NCI-H1694 treated with DMSO at 0.1 percent for 48 hours (cell line): ENCODE measurements around the gene ASB3.
"Not testable (repeated sequence)": the region's sequence is repeated elsewhere in the genome, so short reads cannot be mapped to it uniquely, and the experiment has no call there.

Experiments used
- DNase-seq: peaks from one replicate; lab custom pipeline; 2025; lab: John Stamatoyannopoulos, UW

The ASB3 gene

DNA sequence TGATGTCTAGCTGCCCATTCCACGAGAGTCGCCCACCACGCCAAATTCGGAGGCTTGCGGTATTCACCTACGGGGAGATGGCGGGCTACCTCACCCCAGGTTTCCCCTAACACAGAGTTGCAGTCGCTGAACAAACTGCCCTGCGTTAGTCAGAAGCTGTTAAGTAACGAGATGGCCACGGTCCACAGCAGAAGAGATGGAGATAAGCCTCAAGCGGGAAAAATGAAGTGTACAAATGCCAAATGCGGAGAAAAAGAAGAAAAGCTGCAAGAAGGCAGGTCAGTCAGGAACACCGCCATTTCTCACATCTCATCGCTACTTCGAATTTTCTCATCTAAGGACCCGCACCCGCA lies 425 bp downstream of the ASB3 start:
- peak; percentile 43 for DNase-seq

- no peak for DNase-seq
These were observed 1.4 kb downstream of the ASB3 start for GRCh38 chr2:53785366-53785765.

- DNase-seq, result no peak
These were observed 2.3 kb downstream of the ASB3 start for GRCh38 chr2:53784436-53784835.

DNA sequence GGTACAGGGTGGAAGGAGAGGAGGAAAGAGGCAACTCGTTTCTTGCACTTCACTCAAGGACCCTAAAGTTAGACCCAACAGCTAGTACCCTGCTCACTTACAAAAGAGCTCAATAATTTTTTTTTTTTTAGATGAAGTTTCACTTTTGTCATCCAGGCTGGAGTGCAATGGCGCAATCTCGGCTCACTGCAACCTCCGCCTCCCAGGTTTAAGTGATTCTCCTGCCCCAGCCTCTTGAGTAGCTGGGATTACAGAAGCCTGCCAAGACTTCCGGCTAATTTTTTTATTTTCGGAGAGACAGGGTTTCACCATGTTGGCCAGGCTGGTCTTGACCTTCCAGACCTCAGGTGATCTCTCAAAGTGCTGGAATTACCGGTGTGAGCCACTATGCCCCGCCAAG lies 4.1 kb downstream of the ASB3 start:
- DNase-seq, result no peak

DNA sequence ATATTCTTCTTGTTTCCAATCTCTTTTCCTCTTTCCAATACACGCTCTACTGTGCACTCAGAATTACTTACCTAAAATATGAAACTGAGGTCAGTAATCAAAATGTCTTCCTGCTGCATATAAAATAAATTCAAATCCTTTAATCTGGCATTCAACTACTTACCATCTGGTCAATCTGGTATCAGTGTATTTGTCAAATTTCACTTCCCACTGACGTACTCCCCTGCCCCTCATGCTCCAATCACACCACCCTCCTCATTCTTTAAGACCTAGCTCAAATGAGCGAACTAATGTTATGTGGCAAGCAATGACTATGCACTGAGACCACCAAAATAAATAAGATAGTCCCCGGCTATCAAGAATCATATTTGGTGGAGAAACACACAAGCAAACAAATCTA lies 6.7 kb downstream of the ASB3 start:
- DNase-seq, result no peak

- DNase-seq, result no peak
These were observed 8.1 kb downstream of the ASB3 start for GRCh38 chr2:53778536-53779162.

- DNase-seq, result no peak
These were observed 9.6 kb downstream of the ASB3 start for GRCh38 chr2:53777134-53777533.

GRCh38 chr2:53770264-53770663 lies 16.5 kb downstream of the ASB3 start:
- DNase-seq, result no peak

DNA sequence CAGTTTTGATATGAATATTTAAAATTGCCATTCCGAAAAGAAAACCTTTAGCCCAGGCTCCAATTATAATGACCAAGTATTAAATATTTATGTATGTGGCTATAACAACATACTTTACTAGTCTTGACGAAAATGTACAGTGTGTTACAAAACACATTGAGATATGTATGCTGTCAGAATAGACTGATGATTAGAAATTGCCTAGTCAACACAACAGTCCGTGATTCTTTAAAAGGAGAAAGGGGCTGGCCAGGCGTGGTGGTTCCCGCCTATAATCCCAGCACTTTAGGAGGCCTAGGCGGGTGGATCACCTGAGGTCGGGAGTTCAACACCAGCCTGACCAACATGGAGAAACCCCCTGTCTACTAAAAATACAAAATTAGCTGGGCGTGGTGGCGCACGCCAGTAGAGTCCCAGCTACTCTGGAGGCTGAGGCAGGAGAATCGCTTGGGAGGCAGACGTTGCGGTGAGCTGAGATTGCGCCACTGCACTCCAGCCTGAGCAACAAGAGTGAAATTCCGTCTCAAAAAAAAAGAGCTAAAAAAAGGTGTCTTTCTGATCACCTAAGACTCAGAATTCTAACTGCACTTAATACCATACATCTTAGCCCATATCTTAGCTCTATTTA lies 17.3 kb downstream of the ASB3 start:
- DNase-seq, result no peak

DNA sequence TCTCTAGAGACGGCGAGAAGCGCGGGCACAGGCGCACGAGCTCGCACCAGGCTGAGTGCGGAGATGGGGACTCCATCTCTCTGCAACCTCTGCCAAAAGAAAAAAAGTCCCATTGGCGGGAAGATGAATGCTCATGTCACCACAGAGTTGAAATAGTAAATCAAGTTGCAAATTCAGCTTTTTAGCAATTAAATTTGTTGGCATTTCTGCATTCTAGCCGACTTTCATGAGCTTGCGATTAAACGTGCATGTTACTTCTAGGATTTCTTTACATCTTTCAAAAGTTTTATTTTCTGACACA lies 18.6 kb downstream of the ASB3 start:
- peak; percentile 33 for DNase-seq

DNA sequence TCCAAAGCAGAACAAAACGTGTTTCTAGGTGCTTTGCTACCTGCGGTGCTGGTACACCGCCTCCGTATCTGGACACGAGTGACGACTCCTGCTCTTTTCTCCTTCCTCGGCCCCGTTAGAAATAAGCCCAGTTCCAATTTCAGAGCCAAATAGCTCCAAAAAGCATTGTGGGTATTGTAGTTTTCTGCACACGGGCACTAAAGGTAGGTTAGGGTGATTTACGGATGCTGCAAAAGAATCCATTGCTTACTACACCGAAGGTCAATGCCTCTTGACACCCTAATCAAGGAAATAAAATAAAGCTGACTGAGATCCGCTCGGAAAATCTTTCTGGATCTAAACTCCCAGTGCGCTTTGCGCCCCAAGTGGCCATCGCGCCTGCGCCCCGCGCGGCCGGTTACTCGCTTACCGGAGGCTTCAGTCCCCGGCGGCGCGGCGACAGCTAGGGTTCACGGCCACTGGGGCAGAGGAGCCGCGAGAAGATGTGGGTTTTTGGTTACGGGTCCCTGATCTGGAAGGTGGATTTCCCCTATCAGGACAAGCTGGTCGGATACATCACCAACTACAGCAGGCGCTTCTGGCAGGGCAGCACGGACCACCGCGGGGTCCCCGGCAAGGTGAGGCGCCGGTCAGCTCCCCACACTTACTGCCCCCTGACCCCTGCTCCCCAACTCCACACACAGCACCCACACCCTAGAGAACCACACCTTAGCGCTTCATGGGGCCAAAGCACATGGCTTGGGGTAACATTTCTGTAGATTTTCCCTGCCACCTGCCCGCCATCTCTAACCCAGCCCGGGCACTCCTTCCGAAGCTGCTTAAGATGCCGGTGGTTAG lies 19.1 kb downstream of the ASB3 start, which contains the start of gene CHAC2:
Gene CHAC2, plus strand, starts transcription at position 400 of the 837 bp plus-strand sequence. Its CDS starts 83 bp downstream, at position 483.
- DNase-seq, result peak; percentile 90

DNA sequence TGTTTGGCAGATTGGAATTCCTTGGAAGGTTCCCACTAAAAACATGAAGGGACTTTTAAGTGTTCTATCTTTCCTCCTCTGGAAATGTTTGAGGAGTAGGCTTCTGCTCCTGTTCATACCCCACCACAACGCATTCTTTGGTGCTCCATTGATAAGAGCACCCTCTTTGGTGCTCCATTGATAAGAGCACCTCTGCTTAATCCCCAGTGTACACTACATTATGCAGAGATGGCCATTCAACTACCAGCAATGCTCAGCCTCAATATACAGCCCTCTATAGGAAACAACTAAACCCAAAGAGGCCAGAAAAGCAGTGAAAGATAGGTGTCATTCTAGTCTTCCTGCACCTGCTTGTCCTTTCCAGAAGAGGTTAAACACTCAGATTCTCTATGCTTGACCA lies 21.0 kb downstream of the ASB3 start:
- DNase-seq, result no peak

GRCh38 chr2:53757206-53757605 lies 29.5 kb downstream of the ASB3 start:
- not testable (repeated sequence) for DNase-seq

GRCh38 chr2:53756644-53757043 lies 30.1 kb downstream of the ASB3 start:
- no peak for DNase-seq

DNA sequence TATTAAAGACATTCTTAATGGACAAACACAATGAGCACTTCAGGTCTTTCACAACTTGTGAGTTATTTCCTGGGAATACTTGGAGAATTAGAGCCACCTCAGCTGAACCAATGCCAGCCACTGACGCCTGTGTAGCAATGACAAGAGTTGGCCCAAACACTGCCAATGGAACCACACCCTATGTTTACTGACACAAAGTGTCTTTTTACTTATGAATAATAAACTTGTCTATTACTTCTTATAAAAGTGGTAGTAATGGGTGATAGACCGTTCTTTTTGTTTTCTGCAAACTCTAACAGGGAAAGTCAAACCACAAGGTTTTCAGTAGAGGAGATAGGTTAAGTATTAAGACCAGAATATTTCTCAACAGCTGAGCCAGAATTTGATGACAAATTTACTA lies 31.6 kb downstream of the ASB3 start:
- DNase-seq, result no peak

GRCh38 chr2:53753041-53753440 lies 33.7 kb downstream of the ASB3 start:
- no peak for DNase-seq

GRCh38 chr2:53752385-53752784 lies 34.4 kb downstream of the ASB3 start:
- no peak for DNase-seq

- DNase-seq, result no peak
These were observed 35.0 kb downstream of the ASB3 start for GRCh38 chr2:53751728-53752127.

DNA sequence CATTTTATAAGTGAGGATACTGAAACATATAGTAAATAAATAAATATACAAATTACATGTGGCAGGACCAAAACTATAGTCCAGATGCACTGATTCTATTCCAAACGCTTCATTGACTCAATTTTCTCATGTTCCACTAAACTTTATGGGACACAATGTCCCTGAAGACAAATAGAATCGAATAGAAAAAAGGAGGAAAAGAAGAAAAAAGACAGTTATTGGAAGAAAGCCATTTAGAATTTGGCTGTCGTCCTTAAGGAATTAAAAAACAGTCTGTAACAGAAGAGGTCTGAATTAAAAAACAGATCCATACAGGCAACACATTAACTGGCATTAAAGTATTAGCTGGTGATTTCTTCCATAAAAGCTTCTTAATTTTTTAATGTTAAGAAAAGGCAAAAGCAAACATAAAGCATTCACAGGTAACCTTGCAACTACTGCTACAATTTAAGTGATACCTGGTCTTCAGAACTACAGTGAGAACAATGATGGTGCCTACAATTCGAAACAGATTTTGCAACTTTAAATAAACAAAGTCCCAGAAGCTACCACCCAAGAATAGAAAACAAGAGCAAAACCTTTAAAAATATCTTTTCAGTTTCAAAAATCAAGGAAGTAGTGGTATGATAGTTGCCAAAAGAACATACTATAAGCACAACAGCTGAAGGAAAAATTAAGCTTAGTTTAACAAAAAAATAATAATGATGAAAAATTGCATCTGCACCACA lies 36.5 kb downstream of the ASB3 start:
- no peak for DNase-seq

DNA sequence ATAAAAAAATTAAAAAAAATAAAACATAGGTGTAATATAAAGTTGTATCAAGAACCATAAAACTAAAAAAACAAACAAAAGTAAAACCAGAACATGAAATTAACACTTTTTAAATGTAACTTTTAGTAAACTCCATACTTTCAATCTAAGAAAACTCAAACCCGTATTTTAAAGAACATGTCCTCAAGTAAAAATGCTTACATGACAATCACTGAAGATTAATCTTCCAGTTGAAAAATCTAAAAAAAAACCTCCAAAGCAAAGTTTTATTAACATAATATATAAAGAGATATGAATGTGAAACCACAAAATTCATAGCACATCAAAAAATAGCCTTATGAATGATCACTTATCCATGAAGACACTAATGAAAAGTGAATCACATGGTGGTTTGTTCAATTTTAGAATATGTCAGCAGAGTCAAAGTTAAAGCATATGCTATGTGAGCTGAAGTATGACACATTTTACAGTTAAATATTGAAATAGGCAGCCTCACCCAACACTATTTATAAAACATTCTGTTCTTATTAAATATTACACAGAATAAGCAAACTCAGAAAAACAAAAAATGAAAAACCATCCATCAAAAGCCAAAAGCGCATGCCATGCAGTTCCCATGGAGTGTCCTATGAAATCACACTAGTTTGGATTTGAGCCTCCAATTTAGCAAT lies 42.2 kb downstream of the ASB3 start:
- no peak for DNase-seq

DNA sequence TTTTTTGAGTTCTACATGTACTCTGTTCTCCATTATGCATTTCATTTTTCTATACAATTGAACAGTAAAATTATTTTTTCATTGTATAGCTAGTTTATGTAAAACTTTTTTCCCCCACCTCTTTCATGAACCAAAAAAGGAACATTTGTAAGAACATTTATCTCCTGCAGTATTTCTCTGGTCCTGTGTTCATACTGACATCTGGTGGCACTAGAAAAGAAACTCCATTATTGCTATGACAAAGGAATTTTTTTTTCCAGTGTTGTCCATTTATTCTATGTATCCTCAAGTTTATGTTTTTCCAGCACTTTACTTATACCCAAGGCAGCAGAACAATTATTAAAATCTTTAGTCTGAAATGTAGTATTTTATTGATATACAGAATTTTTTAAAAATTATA lies 46.6 kb downstream of the ASB3 start:
- DNase-seq, result peak; percentile 29

DNA sequence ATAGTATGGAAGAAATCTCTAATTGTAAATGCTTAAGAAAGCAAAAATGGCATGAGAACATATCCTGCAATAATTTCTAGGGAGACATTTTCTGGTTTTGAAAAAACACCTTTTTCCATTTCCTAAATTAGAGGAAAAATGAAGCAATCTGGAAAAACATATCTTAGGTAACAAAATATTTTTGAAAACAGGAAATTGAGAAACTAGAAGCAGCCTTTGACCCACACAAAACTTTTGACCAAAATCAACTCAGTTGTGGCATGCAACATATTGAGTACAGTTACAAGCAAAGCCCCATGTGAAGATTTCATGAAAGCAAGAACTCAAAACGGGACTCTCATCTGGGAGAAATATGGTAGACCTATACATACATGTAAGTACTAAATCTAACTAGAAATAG lies 47.7 kb downstream of the ASB3 start:
- no peak for DNase-seq
